Naive thymus-derived CD4-positive, alpha-beta T cell (primary cell): ENCODE results near the gene IFNL1. TPM values are rescaled to one million over a fixed set of nuclear protein-coding genes. Genes with fewer than 3 reads are reported as not detected.
"Not testable (repeated sequence)": the region's sequence is repeated elsewhere in the genome, so short reads cannot be mapped to it uniquely, and the experiment has no call there.

Source experiments
- ATAC-seq: fragments of 150-1000 bp; cut with Tn5 transposase; 2 replicates; pipeline ENCODE4 v1.10.0; 2021; ENCODE audit warnings: mild to moderate bottlenecking, moderate library complexity
- CTCF ChIA-PET: fragments of 350-600 bp; sonication (Branson Sonifier 250); formaldehyde crosslinking; loops from one replicate; lab custom pipeline; 2021; ENCODE audit warnings: antibody characterized with exemption; lab: Charles Lee
- POLR2A ChIA-PET: fragments of 350-600 bp; sonication (Branson Sonifier 250); formaldehyde crosslinking; loops from one replicate; lab custom pipeline; 2021; ENCODE audit warnings: antibody characterized with exemption, inconsistent platforms; lab: Charles Lee
- DNase-seq, 9 donors: peaks; one replicate each; pipeline versions ENCODE4 v3.0.0 to v3.0.0-alpha.2; 2020 to 2022; ENCODE audit warnings: mixed read lengths in 1 of 9
- H3K27ac ChIP-seq: one replicate; pipeline ENCODE4 v1.7.0; 2013; ENCODE audit warnings: mild to moderate bottlenecking, low read depth, low read length, moderate library complexity
- H3K27me3 ChIP-seq, 2 donors: one replicate each; pipeline ENCODE4 v1.7.0; 2013; ENCODE audit warnings: low read length in 2 of 2, mild to moderate bottlenecking in 2 of 2, moderate library complexity in 2 of 2; ENCODE audit not compliant: control insufficient read depth in 2 of 2, insufficient read depth in 2 of 2
- H3K36me3 ChIP-seq, 3 experiments: 1 replicate in 2 of 3; 2 replicates in 1 of 3; pipeline ENCODE4 v1.7.0; 2013; ENCODE audit warnings: low read length in 3 of 3, mild to moderate bottlenecking in 3 of 3, moderate library complexity in 1 of 3; ENCODE audit not compliant: insufficient read depth in 3 of 3, control insufficient read depth in 2 of 3
- H3K4me1 ChIP-seq, 2 donors: one replicate each; pipeline ENCODE4 v1.7.0; 2013; ENCODE audit warnings: low read length in 2 of 2, mild to moderate bottlenecking in 2 of 2, moderate library complexity in 1 of 2; ENCODE audit not compliant: control insufficient read depth in 2 of 2, insufficient read depth in 2 of 2
- H3K4me3 ChIP-seq: 2 replicates; pipeline ENCODE4 v1.7.0; 2013; ENCODE audit warnings: mild to moderate bottlenecking, low read length
- H3K9me3 ChIP-seq, 3 experiments: 1 replicate in 2 of 3; 2 replicates in 1 of 3; pipeline ENCODE4 v1.7.0; 2013; ENCODE audit warnings: low read length in 3 of 3; ENCODE audit not compliant: control insufficient read depth in 2 of 3
- H3K27ac Mint-ChIP-seq, 9 donors: one replicate each; pipeline ENCODE4 v1.8.0; 2020 to 2022; ENCODE audit warnings: mixed read lengths in 9 of 9, mild to moderate bottlenecking in 8 of 9, moderate library complexity in 5 of 9, inconsistent platforms in 2 of 9
- H3K27me3 Mint-ChIP-seq, 5 donors: one replicate each; pipeline ENCODE4 v1.8.0; 2021 to 2022; ENCODE audit warnings: mixed read lengths in 5 of 5, mild to moderate bottlenecking in 1 of 5
- H3K36me3 Mint-ChIP-seq, 5 donors: one replicate each; pipeline ENCODE4 v1.8.0; 2020 to 2022; ENCODE audit warnings: mixed read lengths in 5 of 5, mild to moderate bottlenecking in 3 of 5, inconsistent platforms in 1 of 5
- H3K4me1 Mint-ChIP-seq, 7 donors: one replicate each; pipeline ENCODE4 v1.8.0; 2020 to 2022; ENCODE audit warnings: mixed read lengths in 7 of 7, mild to moderate bottlenecking in 3 of 7, inconsistent platforms in 1 of 7
- H3K4me3 Mint-ChIP-seq, 10 donors: one replicate each; pipeline ENCODE4 v1.8.0; 2020 to 2022; ENCODE audit warnings: mild to moderate bottlenecking in 10 of 10, mixed read lengths in 10 of 10, moderate library complexity in 6 of 10, inconsistent platforms in 2 of 10
- H3K9me3 Mint-ChIP-seq, 11 donors: one replicate each; pipeline ENCODE4 v1.8.0; 2020 to 2022; ENCODE audit warnings: mixed read lengths in 11 of 11, mild to moderate bottlenecking in 4 of 11, inconsistent platforms in 1 of 11, moderate library complexity in 1 of 11
- intact Hi-C, 2 donors: fragments of 100-400 bp; cut with micrococcal nuclease; formaldehyde crosslinking; loops; one replicate each; pipeline ENCODE4 v1.15.1; 2023
- polyA plus RNA-seq, 2 donors: library from polyadenylated mRNA; unstranded; fragments of 300-500 nt; fragmentation: Illumina TruSeq; gene quantifications; one replicate each; pipeline ENCODE4 v1.2.3, GENCODE V29; 2021
- total RNA-seq, 6 experiments: library from RNA in 5 of 6; stranded (reverse) in 5 of 6; gene quantifications; 1 replicate in 5 of 6; 2 replicates in 1 of 6; pipeline ENCODE4 v1.2.3 and lab custom pipeline; 2021 to 2026

The IFNL1 gene
- total and polyA plus RNA-seq, 7 experiments from 2014 or later: not detected

DNA sequence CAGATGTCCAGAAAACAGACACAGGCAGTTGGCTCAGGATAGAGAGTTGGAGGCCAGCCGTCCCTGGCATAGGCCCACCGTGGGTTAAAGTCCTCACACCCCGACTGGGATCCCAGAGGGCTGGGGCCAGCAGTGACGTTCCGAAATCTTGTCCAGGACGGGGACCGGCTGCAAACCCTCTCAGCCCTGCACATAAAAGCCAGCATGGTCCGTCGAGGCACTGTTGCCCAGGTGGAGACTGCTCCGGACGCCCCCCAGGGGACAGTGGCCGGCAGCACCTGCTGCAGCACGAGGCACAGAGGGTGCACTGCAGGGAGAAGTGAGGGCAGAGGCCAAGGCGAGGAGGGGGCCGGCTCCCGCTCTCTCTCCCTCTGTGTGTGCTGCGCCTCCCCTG, 32.3 kb upstream of the IFNL1 start:
- H3K27ac ChIP-seq: no peak overlapping the region
- peaks cover 0 to 3% of the 10 kb centered on the region in 2 donors for H3K27me3 ChIP-seq
- Mint-ChIP-seq H3K9me3 (peaks cover 0 to 2% (median 0%) of the 10 kb centered on the region in 11 donors), H3K4me1 (peaks cover 0 to 9% (median 7%) of the 10 kb centered on the region in 7 donors), H3K4me3 (peak overlapping the region in 4 of 10 donors; percentile 4 to 54 (median 28)), H3K27ac (no peak overlapping the region), H3K36me3 (peaks cover 0 to 4% (median 0%) of the 10 kb centered on the region in 5 donors), H3K27me3 (peaks cover 25 to 42% (median 35%) of the 10 kb centered on the region in 5 donors)
- H3K4me1 ChIP-seq: peaks cover 0 to 10% of the 10 kb centered on the region in 2 donors
- CTCF ChIA-PET: no interaction called here
- POLR2A ChIA-PET: no interaction called here
- intact Hi-C loops: no loop called here
- no peaks in the 10 kb centered on the region for H3K9me3 ChIP-seq
- H3K36me3 ChIP-seq: no peaks in the 10 kb centered on the region
- ATAC-seq: peak; percentile 6
- DNase-seq: no peak
- H3K4me3 ChIP-seq: no peak overlapping the region

DNA sequence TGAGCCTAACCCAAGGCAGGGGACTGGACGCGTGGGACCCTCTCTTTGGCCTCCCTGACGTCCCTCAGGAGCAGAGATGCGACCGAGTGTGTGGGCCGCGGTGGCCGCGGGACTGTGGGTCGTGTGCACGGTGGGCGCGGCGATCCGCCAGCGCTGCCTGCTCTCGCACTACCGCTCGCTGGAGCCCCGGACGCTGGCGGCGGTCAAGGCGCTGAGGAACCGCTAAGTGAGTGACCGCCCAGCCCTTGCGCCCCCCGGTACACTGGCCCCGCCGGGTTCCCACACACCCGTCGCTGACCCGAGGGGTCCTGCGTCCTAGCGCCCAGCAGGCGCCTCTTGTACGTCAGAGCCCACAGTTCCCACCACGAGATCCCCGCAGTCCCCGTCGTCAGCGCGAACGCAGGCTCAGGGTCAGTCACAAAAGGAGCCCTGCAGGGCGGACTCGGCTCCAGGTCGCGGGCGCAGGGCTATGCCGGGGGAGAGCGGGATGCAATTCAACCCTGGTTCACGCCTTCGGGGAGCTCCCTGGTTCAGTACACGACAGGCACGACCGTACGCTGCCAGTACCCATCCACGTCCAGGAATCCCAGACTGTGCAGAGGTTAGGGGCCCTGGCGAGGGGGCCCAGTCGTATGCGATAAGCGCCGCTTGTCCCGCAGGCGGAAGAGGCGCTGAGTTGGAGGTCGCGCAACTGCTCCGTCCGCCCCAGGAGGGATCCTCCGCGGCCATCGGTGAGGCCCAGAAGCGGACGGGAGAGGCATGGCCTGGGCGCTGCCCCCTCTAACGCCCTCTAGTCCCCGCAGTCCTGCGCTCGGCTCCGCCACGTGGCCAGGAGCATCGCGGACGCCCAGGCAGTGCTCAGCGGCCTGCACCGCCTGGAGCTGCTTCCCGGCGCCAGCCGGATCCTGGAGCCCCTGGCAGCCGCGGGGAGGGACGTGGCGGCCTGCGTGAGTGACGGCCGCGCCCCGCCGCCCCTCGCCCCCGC, 31.6 kb upstream of the IFNL1 start:
- Mint-ChIP-seq H3K4me3 (peak overlapping the region in 2 of 10 donors; percentile 54 to 55), H3K27me3 (peaks cover 25 to 42% (median 35%) of the 10 kb centered on the region in 5 donors), H3K9me3 (peaks cover 0 to 2% (median 0%) of the 10 kb centered on the region in 11 donors), H3K36me3 (peaks cover 0 to 4% (median 0%) of the 10 kb centered on the region in 5 donors), H3K27ac (no peak overlapping the region), H3K4me1 (peaks cover 0 to 9% (median 7%) of the 10 kb centered on the region in 7 donors)
- CTCF ChIA-PET: no interaction called here
- DNase-seq (no peak), ATAC-seq (peak; percentile 12)
- Histone ChIP-seq H3K9me3 (no peaks in the 10 kb centered on the region), H3K4me3 (no peak overlapping the region), H3K27ac (no peak overlapping the region), H3K36me3 (no peaks in the 10 kb centered on the region), H3K27me3 (peaks cover 0 to 3% of the 10 kb centered on the region in 2 donors), H3K4me1 (peaks cover 0 to 10% of the 10 kb centered on the region in 2 donors)
- POLR2A ChIA-PET: no interaction called here
- intact Hi-C loops: no loop called here

- no peak overlapping the region for H3K27ac ChIP-seq
- intact Hi-C loops: no loop called here
- H3K27me3 Mint-ChIP-seq: peaks cover 30 to 44% (median 38%) of the 10 kb centered on the region in 5 donors
- H3K9me3 ChIP-seq: no peaks in the 10 kb centered on the region
- no peaks in the 10 kb centered on the region for H3K36me3 ChIP-seq
- peaks cover 0 to 2% (median 0%) of the 10 kb centered on the region in 11 donors for H3K9me3 Mint-ChIP-seq
- ATAC-seq: peak; percentile 44
- ChIA-PET CTCF (no interaction called here), POLR2A (no interaction called here)
- no peak overlapping the region for H3K27ac Mint-ChIP-seq
- no peak for DNase-seq
- peaks cover 0 to 4% (median 0%) of the 10 kb centered on the region in 5 donors for H3K36me3 Mint-ChIP-seq
- H3K4me3 Mint-ChIP-seq: peak overlapping the region in 2 of 10 donors; percentile 21 to 36
- peaks cover 0 to 3% of the 10 kb centered on the region in 2 donors for H3K27me3 ChIP-seq
- peaks cover 0 to 10% of the 10 kb centered on the region in 2 donors for H3K4me1 ChIP-seq
- H3K4me1 Mint-ChIP-seq: peaks cover 0 to 9% (median 7%) of the 10 kb centered on the region in 7 donors
- H3K4me3 ChIP-seq: no peak overlapping the region
These were observed 30.8 kb upstream of the IFNL1 start for GRCh38 chr19:39265321-39265916.

GRCh38 chr19:39268085-39268484, 28.1 kb upstream of the IFNL1 start, which contains the start of gene IFNL2:
Gene IFNL2, plus strand, starts transcription at chr19:39268396. Its CDS starts 173 bp downstream, at chr19:39268569.
- DNase-seq, H3K4me1 ChIP-seq, H3K36me3 Mint-ChIP-seq, intact Hi-C loops, CTCF ChIA-PET, H3K9me3 ChIP-seq, H3K4me3 Mint-ChIP-seq, H3K27ac ChIP-seq, H3K36me3 ChIP-seq, H3K9me3 Mint-ChIP-seq, H3K27me3 ChIP-seq, H3K4me3 ChIP-seq, POLR2A ChIA-PET, H3K4me1 Mint-ChIP-seq: not testable (repeated sequence)
- peaks cover 18 to 37% (median 22%) of the 10 kb centered on the region in 5 donors for H3K27me3 Mint-ChIP-seq
- ATAC-seq: peak; percentile 52
- H3K27ac Mint-ChIP-seq: peak within 1 kb of the TSS in 1 of 9 donors; percentile 9

- H3K36me3 ChIP-seq, H3K27me3 ChIP-seq, H3K9me3 Mint-ChIP-seq, intact Hi-C loops, H3K9me3 ChIP-seq, DNase-seq, ATAC-seq, H3K36me3 Mint-ChIP-seq, POLR2A ChIA-PET, H3K4me1 Mint-ChIP-seq, H3K4me3 Mint-ChIP-seq, H3K4me1 ChIP-seq, H3K27ac ChIP-seq, H3K4me3 ChIP-seq, CTCF ChIA-PET: not testable (repeated sequence)
- peak overlapping the region in 1 of 9 donors; percentile 9 for H3K27ac Mint-ChIP-seq
- H3K27me3 Mint-ChIP-seq: peaks cover 12 to 31% (median 16%) of the 10 kb centered on the region in 5 donors
These were observed 27.5 kb upstream of the IFNL1 start for GRCh38 chr19:39268531-39269223.

GRCh38 chr19:39269369-39269768, 26.8 kb upstream of the IFNL1 start:
- H3K9me3 ChIP-seq, intact Hi-C loops, H3K36me3 Mint-ChIP-seq, H3K27ac Mint-ChIP-seq, H3K4me3 Mint-ChIP-seq, H3K36me3 ChIP-seq, CTCF ChIA-PET, POLR2A ChIA-PET, DNase-seq, ATAC-seq, H3K27ac ChIP-seq, H3K27me3 ChIP-seq, H3K4me1 ChIP-seq, H3K9me3 Mint-ChIP-seq, H3K4me3 ChIP-seq, H3K4me1 Mint-ChIP-seq: not testable (repeated sequence)
- H3K27me3 Mint-ChIP-seq: peaks cover 6 to 25% (median 13%) of the 10 kb centered on the region in 5 donors
